Frontal cortex (tissue), 4 donors: ENCODE measurements around the gene HIGD1C. TPM values are rescaled to one million over a fixed set of nuclear protein-coding genes. Genes with fewer than 3 reads are reported as not detected.
"Not testable (repeated sequence)": the region's sequence is repeated elsewhere in the genome, so short reads cannot be mapped to it uniquely, and the experiment has no call there.

Source experiments
- DNase-seq, 2 donors: peaks; one replicate each; pipeline ENCODE4 v3.0.0; 2012; ENCODE audit warnings: low spot score in 2 of 2
- FAIRE-seq: peaks from 2 replicates; lab custom pipeline; 2012; peaks lifted over from hg19 to GRCh38; lab: Jason Lieb, UNC
- small RNA-seq: library from RNA; depleted of rRNA; stranded (forward); fragments of <200 nt; gene quantifications from one replicate; pipeline ENCODE3, GENCODE V24; 2014
- total RNA-seq: library from RNA; depleted of rRNA; stranded (reverse); fragments of >200 nt; gene quantifications from one replicate; pipeline ENCODE4 v1.2.3, GENCODE V29; 2014
- donor health status: control.
- donor health status: control.
- donor health status: control.

HIGD1C gene
- total RNA-seq, 1 donor from 2014 or later: not detected

DNA sequence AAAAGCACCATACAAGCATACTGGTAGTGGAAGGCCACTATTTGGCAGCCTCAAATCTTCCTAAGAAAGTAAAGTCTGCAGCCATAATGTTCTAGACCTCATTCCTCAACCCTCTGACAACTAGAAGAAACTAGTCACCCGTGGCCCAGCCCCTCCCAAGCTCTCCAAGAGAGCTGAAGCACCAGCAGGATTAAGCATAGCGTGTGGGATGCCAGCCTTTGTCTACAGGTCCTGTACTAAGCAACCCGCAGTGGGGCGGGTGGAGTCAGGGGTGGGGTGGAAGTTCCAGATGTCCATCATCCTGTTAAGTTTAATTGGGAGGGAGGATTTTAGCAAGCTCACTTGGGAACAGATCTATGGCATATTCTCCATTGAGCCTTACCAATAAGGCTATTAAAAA is 59.6 kb downstream of the HIGD1C start:
- FAIRE-seq: no peak
- no peak for DNase-seq

GRCh38 chr12:51012570-51013236 is 60.4 kb downstream of the HIGD1C start:
- FAIRE-seq (no peak), DNase-seq (no peak)

DNA sequence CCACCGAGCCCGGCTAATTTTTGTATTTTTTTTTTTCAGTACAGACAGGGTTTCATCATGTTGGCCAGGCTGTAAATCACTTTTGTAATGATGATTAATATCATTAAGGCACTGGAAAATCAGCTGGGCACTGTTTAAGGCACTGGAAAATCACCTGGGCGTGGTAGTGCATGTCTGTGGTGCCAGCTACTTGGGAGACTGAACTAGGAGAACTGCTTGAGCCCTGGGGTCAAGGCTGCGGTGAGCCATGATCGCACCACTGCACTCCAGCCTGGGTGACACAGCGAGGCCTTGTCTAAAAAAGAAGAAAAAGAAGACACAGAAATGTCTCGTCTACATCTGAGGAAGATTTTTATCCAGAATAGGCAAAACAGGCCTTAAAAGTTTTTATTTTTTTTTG is 61.1 kb downstream of the HIGD1C start:
- DNase-seq: no peak
- no peak for FAIRE-seq

DNA sequence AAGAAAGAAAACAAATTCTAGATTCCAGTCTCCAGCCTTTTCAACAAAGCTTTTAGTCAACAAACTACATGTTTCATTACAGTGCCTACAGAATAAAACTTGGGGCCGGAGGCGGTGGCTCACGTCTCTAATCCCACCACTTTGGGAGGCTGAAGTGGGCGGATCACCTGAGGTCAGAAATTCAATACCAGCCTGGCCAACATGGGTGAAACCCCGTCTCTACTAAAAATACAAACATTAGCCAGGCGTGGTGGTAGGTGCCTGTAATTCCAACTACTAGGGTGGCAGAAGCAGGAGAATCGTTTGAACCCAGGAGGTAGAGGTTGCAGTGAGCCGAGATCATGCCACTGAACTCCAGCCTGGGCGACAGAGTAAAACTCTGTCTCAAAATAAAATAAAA is 62.1 kb downstream of the HIGD1C start:
- not testable (repeated sequence) for FAIRE-seq, DNase-seq

- DNase-seq: no peak
- FAIRE-seq: no peak
Observed at GRCh38 chr12:51017452-51017851, 65.1 kb downstream of the HIGD1C start.

DNA sequence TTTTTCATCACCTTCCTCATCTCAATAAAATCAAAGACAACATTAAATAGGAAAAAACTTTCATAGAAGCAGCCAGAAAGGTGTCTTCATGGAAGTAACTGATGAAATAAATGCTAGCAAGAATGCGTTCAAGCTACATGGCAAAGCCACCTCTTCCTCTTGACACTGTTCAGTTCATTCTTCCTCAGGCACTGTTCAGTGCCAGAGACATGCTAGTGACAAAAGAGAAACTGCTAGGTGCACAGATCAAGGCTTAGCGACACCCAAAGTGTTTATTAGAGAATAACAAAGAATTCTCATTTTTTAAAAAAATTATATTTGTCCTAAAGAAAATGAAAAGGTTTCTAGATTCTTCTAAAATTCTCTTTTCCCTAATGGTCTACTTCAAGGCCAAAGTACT is 66.6 kb downstream of the HIGD1C start:
- FAIRE-seq: no peak

DNA sequence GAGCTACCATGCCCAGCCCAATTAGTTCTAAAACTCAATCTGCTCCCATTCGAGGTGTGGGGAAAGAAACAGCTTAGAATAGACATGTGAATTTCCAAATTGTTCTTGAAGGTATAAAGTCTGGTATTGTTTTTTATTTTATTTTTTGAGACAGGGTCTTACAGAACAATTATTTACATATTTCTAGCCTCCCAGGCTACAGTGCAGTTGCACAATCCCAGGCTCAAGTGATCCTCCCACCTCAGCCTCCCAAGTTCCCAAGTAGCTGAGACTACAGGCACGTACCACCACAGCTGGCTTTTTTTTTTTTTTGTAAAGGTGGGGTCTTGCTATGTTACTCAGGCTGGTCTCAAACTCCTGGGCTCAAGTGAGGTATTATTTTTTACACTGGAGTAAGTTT is 67.6 kb downstream of the HIGD1C start:
- DNase-seq: no peak
- no peak for FAIRE-seq

More for the DNA sequence above, 66.6 kb downstream of the HIGD1C start:
- DNase-seq: no peak

Small RNAs within 50 kb of the gene (small RNA-seq; reads per million reads assigned to genes)
- gene AC008121.1 (not detected), gene RF00019 (not detected), gene RNU6-87P (not detected)

Other genes with a start within 250 kb of the HIGD1C start
- 26.5 TPM for gene ATF1, start 188.4 kb upstream of the HIGD1C start, total RNA-seq
- gene TMPRSS12, start 109.6 kb upstream of the HIGD1C start, total RNA-seq: not detected
- gene SLC11A2, start 73.8 kb downstream of the HIGD1C start, total RNA-seq: 86.4 TPM
- gene LETMD1, start 95.8 kb downstream of the HIGD1C start, total RNA-seq: 54.6 TPM
- 69.3 TPM for gene CSRNP2, start 131.1 kb downstream of the HIGD1C start, total RNA-seq
- gene TFCP2, start 220.6 kb downstream of the HIGD1C start, total RNA-seq: 15.1 TPM